GM19025 (cell line): ENCODE results near the gene TFDP1.
"Not testable (repeated sequence)": the region's sequence is repeated elsewhere in the genome, so short reads cannot be mapped to it uniquely, and the experiment has no call there.

Source experiments
- ATAC-seq: cut with Tn5 transposase; IDR thresholded peaks from one replicate; pipeline ENCODE4 v1.9.1; 2021; ENCODE audit warnings: mild to moderate bottlenecking, low read depth, moderate library complexity; ENCODE audit not compliant: unreplicated experiment

TFDP1 gene

DNA sequence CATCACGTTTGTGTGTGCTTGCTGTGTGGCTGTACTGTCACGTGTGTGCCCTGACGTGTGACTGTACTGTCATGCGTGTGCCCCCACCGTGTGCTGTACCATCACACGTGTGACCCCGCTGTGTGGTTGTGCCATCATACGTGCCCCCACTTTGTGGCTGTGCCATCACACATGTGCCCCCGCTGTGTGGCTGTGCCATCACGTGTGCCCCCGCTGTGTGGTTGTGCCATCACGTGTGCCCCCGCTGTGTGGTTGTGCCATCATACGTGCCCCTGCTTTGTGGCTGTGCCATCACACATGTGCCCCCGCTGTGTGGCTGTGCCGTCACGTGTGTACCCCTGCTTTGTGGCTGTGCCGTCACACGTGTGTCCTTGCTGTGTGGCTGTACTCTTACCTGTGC, 25.7 kb downstream of the TFDP1 start:
- ATAC-seq: no peak

DNA sequence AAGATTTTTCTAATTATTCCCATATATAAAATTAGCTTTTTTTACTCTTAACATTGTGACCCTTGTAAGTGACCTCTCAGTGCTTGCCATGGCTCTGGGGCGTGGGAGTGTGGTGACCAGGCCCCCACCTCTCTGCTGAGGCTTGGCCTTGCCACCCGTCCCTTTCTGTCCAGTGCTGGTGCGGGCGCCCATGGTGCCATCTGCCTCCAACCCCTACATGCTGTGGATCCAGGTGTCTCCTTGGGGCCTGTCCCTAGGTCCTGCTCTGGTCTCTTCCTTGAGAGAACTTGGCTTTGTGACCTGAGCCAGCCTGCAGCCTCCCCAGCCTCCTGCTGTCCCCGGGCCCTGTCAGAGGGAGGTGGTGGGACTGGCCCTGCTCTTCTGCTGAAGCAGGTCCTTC, 27.4 kb downstream of the TFDP1 start:
- no peak for ATAC-seq

DNA sequence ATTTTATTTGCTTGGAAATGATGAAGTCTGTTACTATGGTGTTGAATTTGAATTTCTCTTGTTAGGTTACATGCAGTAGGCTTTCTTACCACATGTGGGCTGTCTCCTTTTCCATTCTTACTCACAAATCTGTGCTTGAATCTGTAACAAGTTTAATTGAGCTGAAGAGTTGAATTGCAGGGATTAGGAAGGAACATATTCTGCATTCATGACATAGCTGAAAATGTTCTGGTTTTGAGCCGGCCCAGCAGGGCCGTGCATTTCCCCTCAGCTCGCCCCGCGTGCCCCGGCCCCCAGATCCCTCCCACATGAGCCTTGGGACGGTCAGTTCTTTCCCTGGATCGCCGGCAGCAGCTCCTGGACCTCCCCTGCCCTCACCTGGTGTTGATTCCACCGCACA, 28.1 kb downstream of the TFDP1 start:
- ATAC-seq: no peak

DNA sequence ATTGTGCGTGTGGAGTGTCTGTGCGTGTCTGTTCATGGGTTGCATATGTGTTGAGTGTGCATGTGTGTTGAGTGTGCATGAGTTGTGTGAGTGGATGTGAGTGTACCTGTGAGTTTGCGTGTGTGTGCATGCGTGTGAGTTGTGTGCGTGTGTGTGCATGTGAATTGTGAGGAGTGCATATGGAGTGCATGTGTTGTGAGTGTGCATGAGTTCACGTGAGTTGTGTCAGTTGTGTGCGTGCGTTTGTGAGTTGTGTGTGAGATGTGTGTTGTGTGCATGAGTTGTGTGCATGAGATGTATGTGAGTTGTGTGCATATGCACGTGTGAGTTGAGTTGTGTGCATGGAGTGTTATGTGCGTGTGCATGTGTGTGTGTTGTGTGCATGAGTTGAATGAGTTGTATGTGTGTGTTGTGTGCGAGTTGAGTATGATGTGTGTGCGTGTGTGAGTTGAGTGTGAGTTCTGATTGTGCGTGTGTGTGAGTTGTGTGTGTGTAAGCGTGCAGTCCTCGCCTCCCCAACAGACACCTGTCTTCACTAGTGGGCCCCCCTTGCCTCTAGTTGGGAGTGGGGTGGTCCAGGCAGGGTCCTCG, 29.3 kb downstream of the TFDP1 start:
- ATAC-seq: no peak

DNA sequence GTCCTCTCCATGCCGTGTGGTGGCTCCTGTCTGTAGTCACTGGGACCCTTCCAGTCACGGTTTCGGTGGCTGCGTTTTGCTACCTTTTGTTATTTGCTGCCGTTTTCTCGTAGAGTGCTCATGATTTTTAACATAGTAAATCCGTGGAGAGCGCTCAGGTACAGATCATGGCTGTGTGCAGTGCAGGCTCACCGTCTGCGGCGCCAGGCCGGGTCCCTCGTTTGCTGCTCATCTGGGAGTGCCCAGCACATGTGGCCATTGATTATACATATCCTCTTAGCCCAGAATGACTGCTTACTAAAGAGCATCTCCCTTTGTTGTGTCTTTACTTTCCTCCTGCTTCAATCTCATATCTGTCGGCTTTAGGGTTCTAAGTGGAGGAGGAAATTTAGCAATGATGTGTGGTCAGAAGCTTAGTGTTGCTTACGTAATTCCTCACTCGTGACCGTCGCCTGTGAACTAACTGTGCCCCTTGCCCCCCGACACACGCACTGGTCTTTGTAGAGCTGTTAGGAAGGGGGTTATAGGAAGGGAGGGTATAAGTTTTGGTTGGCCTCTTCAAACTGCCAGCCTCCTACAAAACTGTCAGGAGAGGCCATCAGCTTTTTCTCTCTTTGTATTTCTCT, 31.8 kb downstream of the TFDP1 start:
- no peak for ATAC-seq

DNA sequence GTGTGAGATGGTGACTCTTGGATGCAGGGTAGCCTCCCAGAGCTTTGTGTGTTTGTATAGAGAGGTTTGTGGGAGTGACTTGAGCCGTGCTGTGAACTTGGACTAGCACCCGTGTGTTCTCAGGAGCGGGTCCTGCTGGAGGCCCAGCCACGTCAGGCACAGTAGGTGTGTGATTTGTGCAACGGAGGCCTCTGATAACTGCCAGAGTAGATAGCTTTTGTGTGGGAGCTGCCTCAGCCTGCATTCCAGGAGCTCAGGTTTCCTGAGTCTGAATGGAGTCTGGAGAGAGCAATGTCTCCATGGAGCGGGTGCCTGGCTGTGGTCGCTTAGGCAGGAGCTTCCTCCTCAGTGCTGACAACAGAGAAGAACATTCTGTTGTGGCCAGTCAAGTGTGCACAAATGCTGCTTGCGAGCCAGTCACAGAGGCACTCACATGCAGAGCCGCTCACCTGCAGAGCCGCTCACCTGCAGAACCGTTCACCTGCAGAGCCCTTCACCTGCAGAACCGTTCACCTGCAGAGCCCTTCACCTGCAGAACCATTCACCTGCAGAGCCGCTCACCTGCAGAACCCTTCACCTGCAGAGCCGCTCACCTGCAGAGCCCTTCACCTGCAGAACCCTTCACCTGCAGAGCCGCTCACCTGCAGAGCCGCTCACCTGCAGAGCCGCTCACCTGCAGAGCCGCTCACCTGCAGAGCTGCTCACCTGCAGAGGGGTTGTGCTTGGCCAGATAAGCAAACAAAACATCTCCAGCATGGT, 32.6 kb downstream of the TFDP1 start:
- no peak for ATAC-seq

DNA sequence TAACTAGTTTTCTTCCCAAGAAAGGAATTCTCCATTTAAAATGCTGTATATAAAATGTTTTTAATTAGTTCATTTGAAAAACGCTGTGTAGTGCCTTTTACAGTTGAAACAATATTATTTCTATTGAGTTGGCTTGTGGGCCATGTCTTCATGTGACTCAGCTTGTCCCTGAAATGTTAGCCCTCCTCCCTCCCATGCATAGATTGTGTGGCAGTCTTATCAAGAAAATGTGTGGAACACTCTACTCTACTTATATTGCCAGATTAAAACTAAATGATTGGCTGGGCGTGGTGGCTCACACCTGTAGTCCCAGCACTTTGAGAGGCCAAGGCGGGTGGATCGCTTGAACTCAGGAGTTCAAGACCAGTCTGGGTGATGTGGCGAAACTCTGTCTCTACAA, 33.4 kb downstream of the TFDP1 start:
- ATAC-seq: no peak

DNA sequence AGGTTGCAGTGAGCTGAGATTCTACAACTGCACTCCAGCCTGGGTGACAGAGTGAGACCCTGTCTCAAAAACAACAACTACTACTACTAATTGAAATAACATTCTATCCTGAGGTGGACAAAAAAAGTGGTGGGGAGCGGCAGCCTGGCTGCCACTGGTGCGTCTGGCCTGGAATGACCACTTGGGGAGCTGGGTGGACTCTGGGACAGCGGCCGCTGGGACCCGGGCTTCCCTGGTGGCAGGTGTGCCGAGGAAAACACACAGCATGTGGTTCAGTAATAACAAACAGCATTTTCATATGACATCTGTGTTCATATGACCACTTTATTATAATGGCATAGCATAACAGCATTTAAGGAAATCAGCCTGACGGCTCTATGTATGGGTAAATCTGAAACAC, 33.9 kb downstream of the TFDP1 start:
- no peak for ATAC-seq

DNA sequence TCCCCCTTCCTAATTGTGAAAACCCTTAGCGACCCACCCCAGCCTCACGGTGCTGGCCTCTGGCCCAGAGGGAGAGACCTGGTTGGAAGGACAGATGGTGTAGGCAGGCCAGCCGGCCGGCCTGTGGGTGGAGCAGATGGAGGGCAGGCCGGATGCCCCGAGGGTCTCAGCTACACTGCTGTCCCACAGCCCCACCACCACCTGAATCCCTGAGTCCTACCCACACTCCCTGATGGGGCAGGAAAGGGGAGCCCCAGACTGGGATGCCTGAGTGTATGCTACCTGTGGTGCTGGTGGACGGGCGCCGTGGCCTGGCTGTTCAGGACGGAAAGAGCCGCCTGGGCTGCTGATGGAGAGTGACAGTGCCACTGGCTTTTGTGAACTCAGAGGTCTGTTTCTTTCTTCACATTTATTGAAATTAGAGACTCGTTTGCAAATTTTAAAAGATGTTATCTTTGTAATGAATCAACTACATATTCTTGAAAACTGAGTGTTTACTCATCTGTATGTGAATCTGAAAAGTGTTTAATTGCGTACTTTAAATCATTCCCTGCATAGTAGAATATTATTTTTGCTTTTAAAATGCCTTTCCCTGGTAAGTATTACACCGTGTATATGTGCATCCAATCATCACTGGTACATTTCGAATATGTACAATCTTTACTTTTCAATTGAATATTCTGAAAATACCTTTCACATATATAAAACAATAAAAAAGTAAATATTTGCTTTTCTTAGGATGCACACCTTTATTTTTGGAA, 35.7 kb downstream of the TFDP1 start:
- no peak for ATAC-seq

DNA sequence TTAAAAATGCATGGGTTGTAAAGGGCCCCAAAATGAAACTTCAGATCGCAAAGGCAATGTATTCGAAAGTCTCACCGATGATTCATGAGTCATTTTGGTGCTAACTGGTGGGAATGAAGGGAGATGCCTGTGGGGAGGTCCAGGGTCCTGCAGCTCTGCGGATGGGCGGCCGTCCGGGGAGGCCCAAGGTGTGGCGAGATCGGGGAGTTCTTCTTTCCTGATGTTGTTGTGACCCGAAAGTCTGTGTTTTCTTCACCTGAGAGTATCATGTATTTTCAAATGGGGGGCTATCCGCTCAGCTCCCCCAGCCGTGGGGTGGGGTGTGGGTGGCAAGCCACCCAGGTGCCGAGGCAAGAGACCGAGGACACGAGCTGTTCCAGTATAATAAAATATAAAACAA, 36.5 kb downstream of the TFDP1 start:
- ATAC-seq: no peak

DNA sequence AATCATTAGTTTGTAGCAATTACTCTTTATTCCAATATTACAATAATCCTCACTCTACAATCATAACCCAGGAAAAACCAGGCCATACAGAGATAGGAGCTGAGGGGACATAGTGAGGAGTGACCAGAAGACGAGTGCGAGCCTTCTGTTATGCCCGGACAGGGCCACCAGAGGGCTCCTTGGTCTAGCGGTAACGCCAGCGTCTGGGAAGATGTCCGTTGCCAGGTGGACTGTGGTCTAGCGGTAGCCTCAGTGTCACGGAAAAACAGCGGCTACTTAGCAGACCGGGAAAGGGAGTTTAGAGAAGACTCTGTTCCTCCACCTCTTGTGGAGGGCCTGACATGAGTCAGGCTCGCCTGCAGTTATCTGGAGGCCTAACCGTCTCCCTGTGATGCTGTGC, 36.9 kb downstream of the TFDP1 start:
- ATAC-seq: not testable (repeated sequence)

DNA sequence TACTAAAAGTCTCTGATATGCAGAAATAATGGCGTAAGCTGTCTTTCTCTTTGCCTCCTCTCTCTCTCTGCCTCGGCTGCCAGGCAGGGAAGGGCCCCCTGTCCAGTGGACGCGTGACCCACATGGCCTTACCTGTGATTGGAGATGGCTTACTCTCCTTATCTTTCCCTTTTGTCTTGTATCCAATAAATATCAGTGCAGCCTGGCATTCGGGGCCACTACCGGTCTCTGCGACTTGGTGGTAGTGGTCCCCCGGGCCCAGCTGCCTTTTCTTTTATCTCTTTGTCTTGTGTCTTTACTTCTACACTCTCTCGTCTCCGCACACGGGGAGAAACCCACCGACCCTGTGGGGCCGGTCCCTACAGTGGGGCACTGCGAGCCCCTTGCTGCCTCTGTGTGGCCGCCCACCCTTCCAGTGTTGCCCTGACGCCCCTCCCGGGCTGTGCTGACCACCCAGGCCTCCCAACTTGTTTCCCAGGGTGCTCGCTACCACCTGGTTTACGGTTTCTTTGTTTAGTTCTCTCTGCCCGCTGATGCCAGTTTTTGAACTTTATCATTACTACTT, 37.5 kb downstream of the TFDP1 start:
- ATAC-seq: not testable (repeated sequence)

DNA sequence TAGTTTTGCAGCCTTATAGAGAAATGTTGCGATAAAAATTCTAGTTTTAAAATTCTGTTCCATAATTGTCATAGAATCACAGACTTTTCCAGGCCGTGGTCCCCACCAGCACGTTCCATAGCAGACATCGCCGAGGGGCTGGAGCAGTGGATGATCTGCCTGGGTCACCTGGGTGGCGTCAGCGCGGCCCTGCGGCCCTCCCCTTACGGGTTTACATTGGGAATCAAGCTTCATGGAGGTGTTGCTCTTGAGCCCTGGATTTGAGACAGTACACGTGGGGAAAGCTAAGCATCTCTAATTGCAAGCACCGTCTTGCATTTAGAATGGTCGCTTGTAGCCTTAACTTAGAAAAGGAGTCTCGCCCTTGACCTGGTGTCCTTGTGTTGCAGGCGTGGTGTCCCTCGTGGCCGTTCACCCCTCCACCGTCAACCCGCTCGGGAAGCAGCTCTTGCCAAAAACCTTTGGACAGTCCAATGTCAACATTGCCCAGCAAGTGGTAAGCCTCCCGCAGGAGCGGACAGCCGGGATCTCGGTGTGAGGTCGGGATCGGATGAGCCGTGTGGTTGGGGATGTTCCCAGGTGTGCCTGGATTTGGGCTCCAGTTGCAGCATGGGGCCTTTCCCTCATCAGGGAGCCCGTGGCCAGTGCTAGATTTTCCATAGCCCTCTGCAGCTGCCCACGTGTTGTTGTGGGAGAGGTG, 38.4 kb downstream of the TFDP1 start:
- no peak for ATAC-seq

DNA sequence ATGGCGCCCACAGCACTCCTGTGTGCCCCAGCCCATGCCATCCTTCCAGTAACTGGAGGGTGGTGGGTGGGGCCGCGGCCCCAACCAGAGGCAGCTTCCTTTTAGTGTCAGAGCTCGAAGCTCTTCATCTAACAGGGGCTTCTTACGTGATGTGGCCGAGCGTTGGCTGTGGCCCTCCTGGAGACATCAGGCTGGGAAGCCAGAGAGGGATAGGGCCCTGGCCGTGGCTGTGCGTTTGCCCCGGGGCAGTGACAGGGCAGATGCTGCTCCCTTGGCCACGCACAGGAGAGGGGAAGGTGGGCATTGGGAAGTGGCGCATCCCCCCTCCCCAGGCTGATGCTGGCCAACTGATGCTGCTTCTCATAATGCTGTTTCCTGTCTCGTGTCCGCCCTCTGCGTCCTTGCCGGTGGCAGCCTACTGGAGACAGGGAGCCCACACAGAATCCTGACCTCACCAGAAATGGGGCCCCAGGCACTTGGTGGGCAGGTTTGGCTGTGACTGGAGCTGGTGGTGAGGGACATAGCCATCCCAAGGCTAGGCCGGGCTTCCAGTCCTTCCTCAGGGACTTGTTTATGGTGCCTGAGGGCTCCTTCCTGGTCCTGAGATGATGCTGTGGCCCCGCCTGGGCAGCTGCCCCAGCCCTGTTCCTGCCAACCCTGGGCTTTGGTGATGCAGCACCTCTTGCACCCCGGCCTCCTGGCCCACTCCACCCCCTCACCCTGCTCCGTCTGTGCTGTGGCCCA, 39.1 kb downstream of the TFDP1 start:
- no peak for ATAC-seq

DNA sequence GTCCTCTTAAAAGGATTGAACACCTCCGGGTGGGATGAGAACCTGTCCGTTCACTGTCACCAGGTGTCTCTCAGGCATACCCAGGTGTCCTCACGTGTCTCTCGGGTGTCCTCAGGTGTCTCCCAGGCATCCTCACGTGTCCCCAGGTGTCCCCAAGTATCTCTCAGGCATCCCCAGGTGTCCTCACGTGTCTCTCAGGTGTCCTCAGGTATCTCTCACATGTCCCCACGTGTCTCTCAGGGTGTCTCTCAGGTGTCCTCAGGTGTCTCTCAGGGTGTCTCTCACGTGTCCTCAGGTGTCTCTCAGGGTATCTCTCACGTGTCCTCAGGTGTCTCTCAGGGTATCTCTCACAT, 39.7 kb downstream of the TFDP1 start:
- ATAC-seq: no peak

DNA sequence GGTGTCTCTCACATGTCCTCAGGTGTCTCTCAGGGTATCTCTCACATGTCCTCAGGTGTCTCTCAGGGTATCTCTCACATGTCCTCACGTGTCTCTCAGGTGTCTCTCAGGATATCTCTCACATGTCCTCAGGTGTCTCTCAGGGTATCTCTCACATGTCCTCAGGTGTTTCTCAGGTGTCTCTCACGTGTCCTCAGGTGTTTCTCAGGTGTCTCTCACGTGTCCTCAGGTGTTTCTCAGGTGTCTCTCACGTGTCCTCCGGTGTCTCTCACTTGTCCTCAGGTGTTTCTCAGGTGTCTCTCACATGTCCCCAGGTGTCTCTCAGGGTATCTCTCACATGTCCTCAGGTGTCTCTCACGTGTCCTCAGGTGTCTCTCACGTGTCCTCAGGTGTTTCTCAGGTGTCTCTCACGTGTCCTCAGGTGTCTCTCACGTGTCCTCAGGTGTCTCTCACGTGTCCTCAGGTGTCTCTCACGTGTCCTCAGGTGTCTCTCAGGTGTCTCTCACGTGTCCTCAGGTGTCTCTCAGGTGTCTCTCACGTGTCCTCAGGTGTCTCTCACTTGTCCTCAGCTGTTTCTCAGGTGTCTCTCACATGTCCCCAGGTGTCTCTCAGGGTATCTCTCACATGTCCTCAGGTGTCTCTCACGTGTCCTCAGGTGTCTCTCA, 40.2 kb downstream of the TFDP1 start:
- ATAC-seq: not testable (repeated sequence)

DNA sequence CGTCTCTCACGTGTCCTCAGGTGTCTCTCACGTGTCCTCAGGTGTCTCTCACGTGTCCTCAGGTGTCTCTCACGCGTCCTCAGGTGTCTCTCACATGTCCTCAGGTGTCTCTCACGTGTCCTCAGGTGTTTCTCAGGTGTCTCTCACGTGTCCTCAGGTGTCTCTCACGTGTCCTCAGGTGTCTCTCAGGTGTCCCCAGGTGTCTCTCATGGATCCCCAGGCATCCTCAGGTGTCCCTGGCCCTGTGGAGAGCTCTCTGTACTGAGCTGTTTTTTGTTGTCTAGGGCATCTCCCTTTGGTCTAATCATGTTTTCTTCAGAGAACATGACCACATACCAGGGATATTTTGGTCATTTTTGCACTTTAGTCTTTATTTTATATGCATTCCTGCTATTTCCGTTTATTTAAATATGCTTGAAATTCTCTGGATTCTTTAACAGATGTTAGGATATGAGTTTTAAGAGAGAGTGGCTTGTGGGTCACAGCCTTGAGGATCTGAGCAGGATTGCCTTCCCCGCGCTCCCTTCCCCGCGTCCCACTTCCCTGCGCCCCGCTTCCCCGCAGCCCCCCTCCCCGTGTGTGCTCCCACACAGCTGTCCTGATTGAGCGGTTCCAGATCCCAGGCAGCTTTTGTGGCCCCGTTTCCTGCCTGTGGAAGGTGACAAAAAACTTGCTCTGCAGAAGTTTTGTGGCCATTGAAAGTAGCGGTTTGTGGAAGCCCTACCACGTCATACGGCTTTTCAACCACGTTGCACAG, 41.6 kb downstream of the TFDP1 start:
- no peak for ATAC-seq

DNA sequence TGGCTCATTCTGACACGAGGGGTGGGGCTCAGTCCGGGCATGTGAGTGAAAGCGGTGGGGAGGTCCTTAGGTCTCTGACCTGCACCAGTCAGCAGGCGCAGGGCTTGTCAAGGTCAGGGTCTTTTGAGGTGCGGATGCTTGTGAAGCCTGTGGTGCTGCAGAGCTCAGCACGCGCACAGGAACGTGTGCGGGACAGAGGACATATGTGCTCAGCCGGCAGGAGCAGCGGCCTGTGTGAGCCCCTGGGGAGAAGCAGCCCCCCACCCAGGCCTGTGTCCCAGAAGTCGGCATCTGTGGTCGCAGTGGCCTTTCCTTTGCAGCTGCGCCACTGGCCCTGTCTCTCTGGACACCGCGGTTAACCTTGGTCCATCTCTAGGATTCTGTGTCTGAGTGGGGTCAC, 42.6 kb downstream of the TFDP1 start:
- no peak for ATAC-seq
